ENCODE measurements around the gene PTGR3. TPM values are rescaled to one million over a fixed set of nuclear protein-coding genes. Genes with fewer than 3 reads are reported as not detected.

PTGR3 gene
- total RNA-seq, 1 experiment from 2014 or later: 1.6 TPM

DNA sequence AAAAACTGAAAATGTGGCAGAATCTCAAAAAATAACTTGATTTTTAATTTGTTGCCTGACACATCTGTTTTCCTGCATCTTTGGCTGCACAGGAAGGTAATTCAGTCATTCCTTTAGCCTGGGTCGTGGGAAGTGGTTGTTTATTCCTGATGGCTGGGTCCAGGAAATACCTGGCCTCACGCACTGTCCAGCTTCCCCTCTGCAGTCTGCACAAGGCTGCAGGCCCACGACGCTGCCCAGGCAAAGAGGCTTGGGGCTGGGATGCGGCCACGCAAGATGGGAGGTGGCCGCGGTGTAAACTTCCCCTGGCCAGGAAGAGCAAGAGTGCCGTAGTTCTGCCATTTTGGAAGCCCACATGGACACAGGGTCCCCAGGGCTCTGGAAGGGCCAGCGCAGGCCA, 29.8 kb upstream of the PTGR3 start:
- Histone ChIP-seq H3K23ac (ENCODE audit: insufficient read length, low read depth, low read length) (no peak overlapping the region), H2BK15ac (ENCODE audit: low read depth, low read length) (no peak overlapping the region), H3T11ph (ENCODE audit: low read length) (no peak overlapping the region), H3K27me3 (ENCODE audit: insufficient read depth, low read length) (peaks cover 2% of the 10 kb centered on the region; the same call in 1 of the 2 replicates), H3K27ac (ENCODE audit: insufficient read length, low read depth, low read length) (no peak overlapping the region), H2AK5ac (ENCODE audit: insufficient read length, low read length) (no peak overlapping the region), H3K79me2 (ENCODE audit: insufficient read depth, low read length) (no peaks in the 10 kb centered on the region), H2BK20ac (ENCODE audit: low read depth, low read length, poor library complexity, severe bottlenecking) (no peak overlapping the region), H3K14ac (ENCODE audit: insufficient read depth, low read length) (no peak overlapping the region), H2AFZ (ENCODE audit: low read length) (no peak overlapping the region), H4K20me1 (ENCODE audit: control insufficient read depth, insufficient read depth, insufficient read length) (no peaks in the 10 kb centered on the region), H4K8ac (replicated peaks; ENCODE audit: insufficient read length, low read depth, low read length) (no peak overlapping the region), H3K9ac (ENCODE audit: extremely low read depth, insufficient read length, low read length) (no peak overlapping the region), H3K4me2 (ENCODE audit: insufficient read depth, insufficient read length, low read length) (no peak overlapping the region), H2BK120ac (ENCODE audit: low read depth, low read length, poor library complexity, severe bottlenecking) (no peak overlapping the region), H3K56ac (ENCODE audit: insufficient read length, low read depth, low read length) (no peak overlapping the region), H4K5ac (ENCODE audit: insufficient read length, low read depth, low read length) (no peak overlapping the region), H3K23me2 (ENCODE audit: insufficient read length, low read depth, low read length, poor library complexity, severe bottlenecking) (no peaks in the 10 kb centered on the region), H3K18ac (ENCODE audit: insufficient read length, low read depth, low read length) (no peak overlapping the region), H3K9me3 (ENCODE audit: control insufficient read depth, low read depth, low read length) (no peaks in the 10 kb centered on the region), H2BK5ac (ENCODE audit: insufficient read length, low read length) (no peak overlapping the region), H3K79me1 (ENCODE audit: insufficient read depth, low read depth, low read length, poor library complexity, severe bottlenecking) (no peaks in the 10 kb centered on the region), H4K91ac (ENCODE audit: insufficient read length, low read depth, low read length) (no peak overlapping the region), H2BK12ac (ENCODE audit: insufficient read length, low read depth, low read length) (no peak overlapping the region), H3K4me1 (ENCODE audit: insufficient read depth, low read length) (no peaks in the 10 kb centered on the region), H3K4ac (ENCODE audit: low read depth, low read length) (no peak overlapping the region)
- Mint-ChIP-seq H3K4me1 (no peaks in the 10 kb centered on the region), H3K9me3 (peaks cover 0 to 3% of the 10 kb centered on the region in 2 experiments; a peak in 3 of 5 replicates), H3K27me3 (ENCODE audit: low read depth) (no peaks in the 10 kb centered on the region), H3K27ac (no peak overlapping the region), H3K36me3 (ENCODE audit: insufficient read depth in 1 of 3, low read depth in 3 of 3) (no peaks in the 10 kb centered on the region), H3K4me3 (no peak overlapping the region)
- no peak for DNase-seq
- TF ChIP-seq, protein P1, sequence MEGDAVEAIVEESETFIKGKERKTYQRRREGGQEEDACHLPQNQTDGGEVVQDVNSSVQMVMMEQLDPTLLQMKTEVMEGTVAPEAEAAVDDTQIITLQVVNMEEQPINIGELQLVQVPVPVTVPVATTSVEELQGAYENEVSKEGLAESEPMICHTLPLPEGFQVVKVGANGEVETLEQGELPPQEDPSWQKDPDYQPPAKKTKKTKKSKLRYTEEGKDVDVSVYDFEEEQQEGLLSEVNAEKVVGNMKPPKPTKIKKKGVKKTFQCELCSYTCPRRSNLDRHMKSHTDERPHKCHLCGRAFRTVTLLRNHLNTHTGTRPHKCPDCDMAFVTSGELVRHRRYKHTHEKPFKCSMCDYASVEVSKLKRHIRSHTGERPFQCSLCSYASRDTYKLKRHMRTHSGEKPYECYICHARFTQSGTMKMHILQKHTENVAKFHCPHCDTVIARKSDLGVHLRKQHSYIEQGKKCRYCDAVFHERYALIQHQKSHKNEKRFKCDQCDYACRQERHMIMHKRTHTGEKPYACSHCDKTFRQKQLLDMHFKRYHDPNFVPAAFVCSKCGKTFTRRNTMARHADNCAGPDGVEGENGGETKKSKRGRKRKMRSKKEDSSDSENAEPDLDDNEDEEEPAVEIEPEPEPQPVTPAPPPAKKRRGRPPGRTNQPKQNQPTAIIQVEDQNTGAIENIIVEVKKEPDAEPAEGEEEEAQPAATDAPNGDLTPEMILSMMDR (conservative IDR thresholded peaks at IDR 0.05): no peak
- no CpG with 5 or more reads among the region's 10 CpGs for WGBS (ENCODE audit: extremely low coverage, insufficient read length, low lambda C conversion rate)
